ENCODE measurements around the gene PDE4A.

PDE4A gene

DNA sequence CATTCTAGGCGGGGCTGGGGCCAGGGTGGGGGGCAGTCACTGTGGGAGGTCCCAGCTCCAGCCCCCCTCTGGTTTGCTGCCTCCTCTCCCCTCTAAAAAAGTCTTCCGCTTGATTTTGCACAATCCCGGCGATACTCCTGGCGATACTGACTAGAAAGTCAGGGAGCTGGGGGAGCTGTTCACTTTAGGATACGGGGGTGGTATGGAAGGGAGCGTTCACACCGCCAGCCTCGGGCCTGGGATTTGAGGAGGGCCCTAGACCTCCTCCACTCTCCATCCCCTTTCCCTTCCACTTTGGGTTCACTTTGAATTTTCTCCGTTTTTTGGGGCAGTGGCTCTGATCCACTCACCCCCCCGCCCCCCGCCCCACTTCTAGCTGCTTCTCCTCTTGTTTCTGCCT, 47.8 kb downstream of the PDE4A start:
- DNase-seq: no peak

DNA sequence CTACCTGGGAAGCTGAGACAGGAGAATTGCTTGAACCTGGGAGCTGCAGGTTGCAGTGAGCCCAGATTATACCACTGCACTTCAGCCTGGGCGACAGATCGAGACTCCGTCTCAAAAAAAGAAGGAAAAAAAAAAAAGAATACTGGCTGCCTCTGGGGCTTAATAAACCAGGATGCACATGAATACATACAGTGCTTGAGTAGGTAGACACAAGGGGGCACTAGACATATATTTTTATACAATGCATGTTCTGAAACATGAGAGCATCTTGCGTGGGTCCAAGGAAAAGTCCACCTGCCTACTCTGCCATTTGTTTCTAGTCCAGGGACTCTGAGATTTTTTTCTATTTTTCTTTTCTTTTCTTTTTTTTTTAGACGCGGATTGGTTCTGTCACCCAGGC, 51.6 kb downstream of the PDE4A start:
- no peak for DNase-seq

DNA sequence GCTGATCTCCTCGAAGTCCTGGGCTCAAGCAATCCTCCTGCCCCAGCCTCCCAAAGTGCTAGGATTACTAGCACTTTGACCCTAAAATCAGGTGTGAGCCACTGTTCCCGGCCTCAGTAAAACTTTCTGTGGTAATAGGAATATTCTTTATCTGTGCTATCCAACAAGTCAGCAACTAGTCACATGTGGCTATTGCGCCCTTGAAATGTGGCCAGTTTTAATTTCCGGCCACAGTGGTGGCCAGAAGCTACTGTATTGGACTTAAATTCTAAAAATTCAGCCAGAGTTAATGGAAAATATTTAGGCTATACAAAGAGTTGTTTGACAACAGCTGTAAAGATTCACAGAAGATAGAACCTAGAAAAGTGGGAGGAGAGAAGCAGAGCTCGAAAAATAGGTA, 52.9 kb downstream of the PDE4A start:
- no peak for DNase-seq

DNA sequence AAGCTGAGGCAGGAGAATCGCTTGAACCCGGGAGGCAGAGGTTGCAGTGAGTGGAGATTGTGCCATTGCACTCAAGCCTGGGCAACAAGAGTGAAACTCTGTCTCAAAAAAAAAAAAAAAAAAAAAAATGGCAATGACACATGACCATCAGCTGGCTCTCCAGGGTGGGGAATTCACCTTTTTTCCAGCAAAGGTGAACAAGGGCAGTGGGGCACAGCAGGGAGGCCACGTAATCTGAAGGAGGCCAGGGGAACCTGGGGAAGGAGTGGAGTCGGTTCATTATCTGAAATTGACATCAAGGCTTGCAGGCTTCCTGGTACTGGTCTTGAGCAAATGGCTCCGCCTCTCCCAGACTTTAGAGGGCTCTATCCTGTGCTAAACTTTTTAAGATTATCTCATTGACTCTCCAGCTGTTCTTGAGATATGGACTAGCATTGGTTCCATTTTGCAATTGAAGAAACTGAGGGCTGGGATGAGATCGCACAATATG, 54.7 kb downstream of the PDE4A start:
- no peak for DNase-seq

DNA sequence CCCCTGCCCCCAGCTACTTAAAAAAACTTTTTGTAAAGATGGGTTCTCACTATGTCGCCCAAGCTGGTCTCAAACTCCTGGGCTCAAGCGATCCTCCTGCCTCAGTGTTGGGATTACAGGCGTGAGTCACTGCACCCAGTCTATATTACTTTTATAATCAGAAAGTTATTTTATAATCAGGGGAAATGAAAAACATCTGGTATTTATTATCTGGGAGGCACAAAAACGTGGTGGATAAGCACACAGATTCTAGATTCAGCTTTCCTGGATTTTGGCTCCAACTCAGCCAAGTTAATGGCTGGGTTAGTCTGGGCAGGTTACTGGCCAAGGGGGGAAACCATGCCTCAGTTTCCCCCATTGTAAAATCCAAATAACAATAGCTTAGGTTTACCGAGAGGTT, 58.1 kb downstream of the PDE4A start:
- no peak for DNase-seq

DNA sequence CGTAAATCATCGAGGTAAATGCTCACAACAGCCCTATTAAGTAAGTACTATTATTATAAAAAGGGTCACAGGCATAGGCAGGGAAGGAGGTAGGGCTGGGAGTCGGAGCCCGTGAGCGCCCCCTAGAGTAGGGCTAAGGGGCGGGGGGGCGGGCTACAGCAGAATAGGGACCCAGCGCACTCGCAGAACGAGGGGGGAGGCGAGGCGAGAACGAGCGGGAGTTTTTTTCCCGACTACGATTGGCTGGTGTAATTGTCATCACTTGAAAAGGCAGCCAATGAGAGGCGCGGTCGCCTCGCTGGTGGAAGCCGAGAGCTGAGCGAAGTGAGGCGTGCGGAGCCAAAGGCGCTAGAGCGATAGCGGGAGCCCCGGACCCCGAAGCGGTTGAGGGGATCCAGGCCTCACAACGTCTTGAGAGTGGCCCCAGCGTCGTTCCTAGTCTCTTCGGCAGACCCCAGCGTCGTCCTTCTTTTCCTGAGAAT, 58.6 kb downstream of the PDE4A start:
- DNase-seq: peak; percentile 91

DNA sequence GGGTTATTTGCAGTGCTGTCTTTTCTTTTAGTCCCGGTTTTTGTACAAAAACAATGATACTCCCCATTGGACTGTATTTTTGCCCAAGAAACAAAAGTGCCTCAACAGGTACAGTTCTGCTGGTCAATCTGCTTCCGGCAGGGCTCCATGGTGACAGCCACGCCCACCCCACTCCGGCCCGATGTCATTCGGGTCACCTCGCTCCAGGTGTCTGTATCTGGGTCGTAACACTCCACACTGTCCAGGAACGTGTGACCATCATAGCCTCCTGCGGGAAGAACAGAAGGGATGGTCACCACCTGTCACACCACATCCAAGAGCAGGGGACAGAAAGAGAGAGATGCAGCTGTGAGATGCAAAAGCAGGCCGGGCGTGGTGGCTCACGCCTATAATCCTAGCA, 66.2 kb downstream of the PDE4A start:
- DNase-seq: no peak

DNA sequence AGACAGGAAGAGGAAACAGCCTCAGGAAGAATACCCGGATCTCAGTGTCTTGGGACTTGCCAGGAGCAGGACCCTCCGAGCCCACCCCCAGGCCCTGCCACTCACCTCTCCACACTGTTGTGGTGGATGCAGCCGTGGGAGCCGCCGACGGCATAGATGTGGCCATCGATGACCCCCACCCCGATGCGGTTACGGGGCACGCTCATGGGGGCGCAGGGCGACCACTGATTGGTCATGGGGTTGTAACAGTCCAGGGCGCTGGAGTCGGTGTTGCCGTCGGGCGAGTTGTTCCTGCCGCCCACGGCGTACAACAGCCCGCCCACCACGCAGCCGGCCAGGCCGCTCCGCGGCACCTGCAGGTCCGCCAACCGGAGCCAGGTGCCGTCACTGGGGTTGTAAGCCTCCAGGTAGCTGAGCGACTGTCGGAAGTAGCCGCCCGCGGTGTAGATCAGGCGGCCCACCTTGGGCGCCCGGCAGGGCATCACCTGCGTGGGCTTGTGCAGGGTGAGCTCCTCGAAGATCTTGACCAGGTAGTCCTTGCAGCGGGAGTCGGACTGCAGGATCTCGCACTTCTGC, 71.2 kb downstream of the PDE4A start:
- DNase-seq: no peak

DNA sequence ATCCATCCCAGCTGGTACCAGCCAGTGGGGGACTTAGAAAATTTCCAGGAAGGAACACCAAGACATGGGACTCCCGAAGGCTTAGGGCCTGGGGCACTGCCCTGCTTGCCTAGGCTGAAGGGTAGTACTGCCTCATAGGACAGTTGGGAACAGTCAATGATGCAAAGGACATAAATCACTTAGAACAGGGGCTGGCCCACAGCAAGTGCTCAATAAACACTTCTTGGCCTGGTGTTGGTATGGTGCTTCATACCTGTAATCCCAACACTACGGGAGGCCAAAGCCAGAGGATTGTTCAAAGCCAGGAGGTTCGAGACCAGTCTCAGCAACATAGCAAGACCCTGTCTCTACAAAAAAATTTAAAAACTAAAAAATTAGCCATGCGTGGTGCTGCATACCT, 77.0 kb downstream of the PDE4A start:
- no peak for DNase-seq

DNA sequence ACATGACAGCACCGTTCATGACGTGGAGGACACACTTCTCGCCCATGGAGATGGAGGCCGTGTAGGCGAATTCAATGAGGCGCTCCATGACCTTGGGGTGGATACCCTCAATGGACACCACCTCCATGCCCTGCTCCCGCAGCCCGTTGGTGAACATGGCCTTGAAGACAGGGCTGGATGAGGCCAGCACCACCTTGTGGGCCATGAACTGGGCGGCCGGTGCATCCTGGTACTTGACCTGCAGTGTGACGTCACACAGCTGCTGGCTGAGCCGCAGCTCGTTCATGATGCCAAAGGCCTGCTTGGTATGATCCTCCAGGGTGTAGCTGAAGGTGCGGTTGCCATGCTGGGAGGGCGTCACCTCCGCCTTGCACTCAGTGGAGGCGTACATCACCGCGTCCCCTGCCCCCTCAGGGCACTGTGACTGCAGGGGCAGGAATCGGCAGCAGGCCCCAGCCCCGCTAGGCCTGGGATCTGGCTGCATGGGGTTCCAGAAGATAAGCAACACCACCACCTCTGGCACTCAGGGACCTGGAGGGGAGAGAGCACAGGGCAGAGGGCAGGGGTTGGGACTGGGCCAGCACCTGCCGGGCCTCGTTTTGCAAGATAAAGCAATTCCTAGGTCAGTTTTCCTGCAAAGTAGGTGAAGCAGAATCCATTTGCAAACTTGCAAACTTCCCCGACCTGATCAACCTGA, 79.4 kb downstream of the PDE4A start:
- no peak for DNase-seq

DNA sequence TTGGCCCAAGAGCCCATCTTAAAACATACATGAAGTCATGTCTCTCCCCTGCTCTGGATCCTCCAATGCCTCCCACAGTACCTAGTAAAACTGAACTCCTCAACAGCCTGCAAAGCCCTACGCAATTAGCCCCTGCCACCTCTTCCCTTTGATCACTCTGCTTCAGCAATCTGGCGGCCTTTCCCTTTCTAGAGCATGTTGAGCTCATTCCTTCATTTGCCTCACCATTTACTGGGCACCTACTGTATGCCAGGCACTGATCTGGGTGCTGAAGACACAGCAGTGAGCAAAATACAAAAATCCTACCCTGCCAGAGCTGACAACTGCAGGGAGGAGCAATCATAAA, 79.9 kb downstream of the PDE4A start:
- no peak for DNase-seq

DNA sequence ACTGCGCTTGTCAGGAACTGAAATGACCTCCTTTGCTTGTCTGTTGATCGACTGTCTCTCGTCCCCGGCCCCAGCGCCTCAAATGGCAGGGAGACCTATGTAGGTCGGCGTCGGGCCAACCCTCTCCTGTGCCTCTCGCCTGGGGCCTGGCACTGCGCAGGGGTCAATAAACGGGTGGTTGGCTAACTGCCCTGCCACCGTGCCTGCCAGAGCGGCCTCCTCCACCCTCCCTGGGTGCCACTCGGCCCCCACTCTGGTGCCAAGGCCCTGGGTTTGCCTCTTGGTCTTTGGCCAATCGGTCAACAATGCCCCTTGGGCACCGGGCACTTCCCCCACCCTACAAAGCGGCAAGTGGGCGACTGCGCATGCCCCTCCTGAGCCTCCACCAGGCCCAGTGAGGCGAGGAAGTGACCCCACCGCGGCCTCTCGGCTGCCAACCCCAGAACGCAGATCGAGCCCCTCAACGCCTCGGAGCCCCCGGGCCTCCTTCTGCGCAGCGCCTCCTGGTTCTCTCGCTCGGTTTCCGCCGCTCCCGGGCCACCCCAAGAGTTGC, 81.7 kb downstream of the PDE4A start:
- DNase-seq: peak; percentile 57

DNA sequence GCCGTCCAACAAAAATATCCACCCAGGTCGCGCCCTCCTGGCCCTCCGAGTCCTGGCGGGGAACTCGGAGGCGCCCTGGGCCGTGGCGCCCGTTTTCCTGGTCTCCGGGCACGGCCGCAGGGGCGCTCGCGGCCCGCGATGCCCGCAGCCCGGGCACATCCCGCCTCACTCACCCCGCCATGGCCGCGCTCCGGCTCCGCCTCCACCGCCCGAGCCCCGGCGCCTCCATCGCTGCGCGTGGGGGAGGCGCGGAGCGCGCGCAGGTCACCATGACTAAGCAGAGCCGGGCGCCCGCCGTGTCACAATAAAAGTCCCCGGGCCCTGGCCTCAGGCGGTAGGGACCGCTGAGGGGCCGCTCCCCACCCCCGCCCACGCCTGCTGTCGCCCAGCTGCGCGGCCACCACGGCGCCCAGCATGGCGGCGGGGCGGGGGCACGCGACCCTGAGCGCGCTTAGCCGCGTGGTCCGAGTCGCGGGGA, 82.2 kb downstream of the PDE4A start:
- peak; percentile 93 for DNase-seq

DNA sequence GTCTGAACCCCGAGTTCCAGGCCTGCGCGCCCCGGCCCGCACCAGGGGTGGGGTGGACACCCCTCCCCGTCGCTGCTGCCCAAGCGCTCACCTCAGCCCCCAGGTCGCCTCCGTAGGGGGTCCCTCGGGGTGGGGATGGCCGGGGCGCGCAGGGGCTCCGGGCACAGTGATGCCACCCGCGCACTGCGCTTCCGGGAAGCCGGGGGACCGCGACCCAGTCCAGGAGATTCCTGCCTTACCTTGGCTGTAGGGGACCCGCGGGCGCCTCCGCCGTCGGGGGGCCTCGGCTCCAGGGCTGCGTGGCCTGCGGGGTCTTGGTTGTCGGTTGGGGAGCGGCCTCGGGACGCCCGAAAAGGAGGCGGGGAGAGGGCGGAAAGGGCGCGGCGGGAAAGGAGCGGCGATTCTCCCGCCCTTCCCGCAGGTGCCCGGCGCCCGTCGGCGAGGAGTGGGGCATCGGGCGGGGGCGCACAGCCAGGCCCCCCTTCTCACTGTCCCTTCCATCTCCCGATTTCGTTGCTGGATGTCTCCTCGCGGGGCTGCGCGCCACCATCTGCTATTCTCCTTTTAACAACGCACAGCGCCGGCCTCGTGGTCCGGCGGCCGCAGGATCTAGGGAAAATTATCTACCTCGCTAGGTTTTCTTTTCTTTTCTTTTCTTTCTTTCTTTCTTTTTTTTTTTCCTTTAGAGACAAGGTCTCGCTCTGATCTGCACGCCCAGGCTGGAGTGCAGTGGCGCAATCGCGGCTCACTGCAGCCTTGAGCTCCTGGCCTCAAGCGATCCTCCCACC, 82.9 kb downstream of the PDE4A start, which contains the start of gene KEAP1:
Gene KEAP1 (minus strand): TSS at position 355 of the 788 bp plus-strand sequence. CDS start 3,323 bp downstream, outside the sequence.
- no peak for DNase-seq

DNA sequence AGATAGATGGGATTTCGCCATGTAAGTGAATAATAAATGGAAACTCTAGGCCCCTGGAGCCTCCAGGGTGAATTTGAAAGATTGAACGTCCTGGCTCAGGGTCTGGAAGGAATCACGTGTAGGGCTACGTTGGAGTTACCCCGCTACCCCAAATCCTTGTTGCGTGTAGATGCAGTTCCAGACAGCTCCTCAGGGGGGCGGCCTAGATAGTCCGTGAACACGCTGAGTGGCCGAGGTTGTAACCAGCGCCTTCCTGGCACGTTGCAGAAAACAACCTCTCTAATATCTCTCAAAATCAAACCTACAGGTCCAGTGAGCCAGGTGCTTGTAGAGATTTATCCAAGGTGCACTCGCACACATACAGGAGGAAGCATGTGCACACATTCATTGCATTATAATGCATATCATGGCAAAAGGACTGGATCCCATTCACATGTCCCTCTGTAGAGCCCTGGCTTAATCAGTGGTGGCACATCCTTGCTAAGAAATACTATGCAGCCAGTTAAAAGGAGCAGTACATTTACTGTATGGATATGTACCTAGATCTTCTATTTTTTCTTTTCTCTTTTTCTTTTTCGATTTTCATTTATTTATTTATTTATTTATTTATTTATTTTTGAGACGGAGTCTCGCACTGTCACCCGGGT, 85.4 kb downstream of the PDE4A start:
- no peak for DNase-seq

DNA sequence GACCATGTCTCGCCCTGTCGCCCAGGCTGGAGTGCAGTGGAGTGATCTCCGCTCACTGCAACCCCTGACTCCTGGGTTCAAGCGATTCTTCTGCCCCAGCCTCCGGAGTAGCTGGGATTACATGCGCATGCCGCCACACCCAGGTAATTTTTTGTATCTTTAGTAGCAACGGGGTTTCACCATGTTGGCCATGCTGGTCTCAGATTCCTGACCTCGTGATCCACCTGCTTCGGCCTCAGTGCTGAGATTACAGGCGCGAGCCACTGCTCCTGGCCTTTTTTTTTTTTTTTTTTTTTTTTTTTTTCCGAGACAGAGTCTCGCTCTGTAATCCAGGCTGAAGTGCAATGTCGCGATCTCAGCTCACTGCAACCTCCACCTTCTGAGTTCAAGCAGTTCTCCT, 87.7 kb downstream of the PDE4A start:
- no peak for DNase-seq

DNA sequence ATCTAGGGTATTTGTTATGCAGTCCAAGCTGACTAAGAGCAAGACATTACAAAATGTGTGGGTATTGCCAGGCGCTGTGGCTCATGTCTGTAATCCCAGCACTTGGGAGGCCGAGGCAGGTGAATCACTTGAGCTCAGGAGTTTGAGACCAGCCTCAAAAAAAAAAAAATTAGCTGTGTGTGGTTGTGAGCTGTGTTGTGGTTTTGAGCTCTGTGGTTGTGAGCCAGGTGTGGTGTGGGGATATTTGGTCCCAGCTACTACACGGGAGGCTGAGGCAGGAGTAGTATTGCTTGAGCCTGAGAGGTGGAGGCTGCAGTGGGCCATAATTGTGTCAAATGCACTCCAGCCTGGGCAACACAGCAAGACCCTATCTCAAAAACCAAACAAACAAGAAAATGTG, 88.4 kb downstream of the PDE4A start:
- no peak for DNase-seq

DNA sequence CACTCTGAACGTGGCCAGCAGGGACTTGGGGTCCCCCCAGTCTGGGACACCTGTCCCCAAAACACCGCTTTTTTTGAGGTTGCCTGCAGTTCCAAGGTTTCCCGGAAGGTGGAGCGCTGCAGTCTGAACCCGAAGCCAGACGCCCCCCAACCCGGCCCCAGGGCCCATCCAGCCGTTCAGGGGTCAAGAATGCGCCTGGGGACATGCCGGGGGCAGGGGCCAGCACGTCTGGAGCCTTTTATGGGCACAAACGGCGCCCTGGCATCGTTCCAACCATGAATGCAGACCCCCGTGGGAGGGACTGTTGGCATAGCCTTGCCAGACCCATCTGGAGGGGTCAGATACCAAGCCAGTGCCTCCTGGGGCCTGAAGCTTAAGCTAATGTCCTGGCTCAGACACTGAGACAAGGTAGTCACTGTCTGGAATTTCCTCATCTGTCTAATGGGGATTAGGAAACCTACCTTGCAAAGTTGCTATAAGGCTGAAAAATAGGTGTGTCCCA, 90.0 kb downstream of the PDE4A start:
- no peak for DNase-seq

DNA sequence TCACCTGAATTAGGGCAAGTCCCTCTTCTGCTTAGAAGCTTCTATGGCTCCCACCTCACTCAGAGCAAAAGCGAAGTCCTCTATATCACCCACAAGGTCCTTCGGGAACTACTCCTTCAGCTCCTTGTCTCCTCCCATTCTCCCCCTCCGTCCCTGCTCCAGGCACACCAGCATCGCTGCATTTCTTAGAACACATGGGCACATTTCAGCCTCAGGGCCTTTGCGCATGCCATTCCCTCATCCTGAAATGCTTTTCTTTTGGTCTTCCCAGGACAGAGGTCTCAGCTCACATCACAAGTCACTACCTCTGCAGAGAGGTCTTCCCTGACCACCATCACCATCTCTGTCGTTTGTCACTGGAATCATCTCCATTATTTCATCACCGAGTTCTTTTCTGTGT, 92.9 kb downstream of the PDE4A start:
- no peak for DNase-seq

DNA sequence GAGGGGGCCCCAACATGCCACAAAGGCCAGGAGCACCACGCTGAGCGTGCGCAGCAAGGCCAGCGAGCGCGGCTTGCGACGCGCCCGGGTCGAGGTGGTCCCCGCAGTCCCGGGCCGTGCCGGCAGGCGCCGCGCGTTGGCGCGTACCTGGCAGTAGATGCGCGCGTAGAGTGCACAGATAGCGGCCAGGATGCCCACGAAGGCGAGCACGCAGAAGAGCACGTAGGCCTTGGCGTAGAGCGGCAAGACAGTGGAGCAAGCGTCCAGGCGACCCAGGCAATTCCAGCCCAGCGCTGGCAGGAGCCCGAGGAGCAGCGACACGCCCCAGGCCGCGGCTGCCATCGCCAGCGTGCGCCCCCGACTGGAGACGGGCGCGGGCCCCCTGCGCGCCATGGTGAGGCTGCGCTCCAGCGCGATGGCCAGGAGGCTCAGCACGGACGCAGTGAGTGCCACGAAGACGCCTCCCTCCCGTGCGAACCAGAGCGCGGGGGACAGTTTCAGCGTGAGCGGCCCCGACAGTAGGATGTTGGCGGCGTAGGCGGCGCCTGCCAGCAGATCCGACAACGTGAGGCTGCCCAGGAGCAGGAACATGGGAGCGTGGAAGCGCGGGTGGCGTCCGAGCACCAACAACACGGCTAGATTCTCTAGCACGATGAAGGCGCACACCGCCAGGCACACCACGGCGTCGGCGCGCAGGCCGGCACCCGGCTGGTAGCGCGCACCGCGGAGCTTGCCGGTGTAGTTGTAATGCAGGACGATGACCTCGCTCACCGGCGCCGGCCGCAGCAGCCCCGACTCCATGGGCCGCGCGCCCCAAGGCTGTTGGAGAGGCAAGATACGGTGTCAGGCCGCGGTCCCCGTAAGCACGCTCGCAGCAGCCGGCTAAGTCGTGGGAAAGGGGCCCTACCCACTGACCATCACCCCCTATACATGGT, 94.1 kb downstream of the PDE4A start:
- no peak for DNase-seq

DNA sequence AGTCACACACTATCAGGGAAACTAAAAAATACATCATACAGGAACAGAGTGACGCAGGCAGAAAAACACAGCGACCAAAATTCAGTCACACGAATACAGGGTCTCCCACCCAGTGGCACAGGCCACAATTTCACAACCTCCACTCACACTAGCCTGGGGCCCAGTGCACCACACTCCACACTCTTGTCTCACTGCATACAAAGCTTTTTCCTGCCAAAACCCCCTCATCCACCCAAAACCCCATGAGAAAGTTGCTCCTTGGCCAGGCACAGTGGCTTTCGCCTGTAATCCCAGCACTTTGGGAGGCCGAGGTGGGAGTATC, 95.7 kb downstream of the PDE4A start:
- no peak for DNase-seq
